Measurements from ENCODE around the gene NEUROD2.

NEUROD2 gene

DNA sequence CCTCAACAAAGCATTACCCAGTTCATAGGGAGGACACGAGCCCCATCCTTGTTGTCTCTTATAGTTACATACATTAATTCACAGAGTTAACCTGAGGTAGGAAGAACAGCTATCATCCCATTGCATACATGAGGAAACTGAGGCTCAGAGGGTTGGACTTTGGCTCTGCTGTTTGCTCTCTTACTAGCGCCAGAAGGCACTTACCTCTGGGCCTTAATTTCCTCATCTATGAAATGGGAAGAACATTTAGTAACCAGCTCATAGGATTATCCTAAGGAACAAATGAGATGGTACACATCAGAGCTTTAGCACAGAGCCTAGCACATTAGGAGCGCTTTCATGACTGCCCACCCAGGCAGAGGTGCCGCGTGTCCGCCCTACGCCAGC, 27.6 kb downstream of the NEUROD2 start:
- no peak for DNase-seq (ENCODE audit: low spot score)

- DNase-seq (ENCODE audit: low spot score) = no peak
These were observed 28.2 kb downstream of the NEUROD2 start for GRCh38 chr17:39579318-39580081.

DNA sequence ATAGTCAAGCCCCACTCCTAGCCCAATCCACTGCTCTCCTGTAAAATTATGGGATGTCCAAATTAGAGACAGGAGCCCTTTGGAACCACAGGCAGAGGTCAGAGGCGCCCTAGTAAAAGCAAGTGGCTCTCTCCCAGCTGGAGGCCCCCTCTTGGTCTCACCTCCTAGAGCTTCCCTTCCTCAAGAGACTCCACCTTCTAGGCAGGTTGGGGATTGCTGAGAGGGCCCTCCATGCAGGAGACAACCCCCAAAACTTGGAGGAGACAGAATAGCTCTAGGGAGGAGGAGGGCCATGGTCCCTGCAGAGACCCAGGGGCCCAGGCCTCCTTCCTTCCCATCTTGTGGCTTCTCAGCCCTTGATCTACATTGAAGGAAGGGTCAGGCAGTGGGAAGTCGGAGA, 29.4 kb downstream of the NEUROD2 start:
- no peak for DNase-seq (ENCODE audit: low spot score)

GRCh38 chr17:39576187-39576586, 31.5 kb downstream of the NEUROD2 start:
- no peak for DNase-seq (ENCODE audit: low spot score)

DNA sequence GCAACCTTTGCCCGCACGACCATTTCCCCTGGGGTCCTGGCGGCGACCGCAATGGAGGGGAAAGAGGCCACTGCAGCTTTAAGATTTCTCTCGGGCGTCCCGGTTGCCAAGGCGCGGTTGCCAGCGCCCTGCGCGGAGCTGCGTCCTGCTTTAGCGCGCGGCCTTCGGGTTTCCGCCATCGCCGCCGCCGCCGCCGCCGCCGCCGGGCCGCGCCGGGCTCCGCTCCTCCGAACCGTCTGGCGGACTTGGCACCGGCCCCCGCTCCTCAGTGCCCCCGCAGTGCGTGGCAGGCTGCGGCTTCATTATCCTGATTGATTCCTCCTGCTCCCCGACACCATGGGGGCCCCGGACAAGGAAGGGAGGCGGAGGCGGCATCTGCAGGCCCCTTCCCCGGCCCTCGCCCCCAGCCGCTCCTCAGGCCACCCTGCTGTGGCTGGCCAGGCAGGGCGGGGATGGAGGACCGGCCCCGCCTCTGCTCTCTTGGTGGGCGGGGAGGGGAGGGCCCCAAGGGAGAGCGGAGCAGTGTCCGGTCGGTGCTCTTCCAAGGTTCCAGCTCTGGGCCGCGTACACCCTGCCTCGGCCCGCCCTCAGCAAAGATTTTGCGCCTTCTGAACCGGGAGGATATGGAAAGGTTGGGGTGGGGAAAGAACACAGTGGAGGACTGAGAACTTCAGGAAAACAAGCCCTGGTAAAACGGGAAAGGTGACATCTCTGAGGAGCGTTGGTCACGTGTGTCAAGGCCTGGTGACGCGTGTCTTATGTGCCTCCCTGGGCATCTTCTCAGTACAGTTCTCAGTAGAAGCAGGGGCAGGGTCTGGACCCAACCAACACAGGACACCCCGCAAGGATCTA, 34.0 kb downstream of the NEUROD2 start:
- peak; percentile 58 for DNase-seq (ENCODE audit: low spot score)

GRCh38 chr17:39572121-39572520, 35.6 kb downstream of the NEUROD2 start:
- no peak for DNase-seq (ENCODE audit: low spot score)

GRCh38 chr17:39569126-39569525, 38.6 kb downstream of the NEUROD2 start:
- no peak for DNase-seq (ENCODE audit: low spot score)

DNA sequence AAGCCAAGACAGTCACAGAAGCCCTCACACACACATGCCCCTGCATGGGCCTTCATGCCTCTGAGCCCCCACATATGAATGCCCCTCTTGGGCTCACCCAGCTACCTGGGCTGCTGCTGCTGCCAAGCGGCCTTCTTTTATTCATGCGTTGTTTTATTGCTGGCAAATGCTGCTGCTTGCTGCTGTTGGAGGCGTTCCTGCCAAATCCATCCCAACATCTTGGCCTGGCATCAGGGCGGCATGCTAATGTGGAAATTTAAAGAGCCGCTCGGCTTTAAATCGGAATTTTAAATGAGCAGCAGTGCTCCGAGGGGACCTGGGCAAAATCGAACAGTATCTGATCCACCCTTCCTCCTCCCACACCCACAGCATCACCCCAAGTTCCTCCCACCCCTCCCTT, 39.0 kb downstream of the NEUROD2 start:
- no peak for DNase-seq (ENCODE audit: low spot score)

DNA sequence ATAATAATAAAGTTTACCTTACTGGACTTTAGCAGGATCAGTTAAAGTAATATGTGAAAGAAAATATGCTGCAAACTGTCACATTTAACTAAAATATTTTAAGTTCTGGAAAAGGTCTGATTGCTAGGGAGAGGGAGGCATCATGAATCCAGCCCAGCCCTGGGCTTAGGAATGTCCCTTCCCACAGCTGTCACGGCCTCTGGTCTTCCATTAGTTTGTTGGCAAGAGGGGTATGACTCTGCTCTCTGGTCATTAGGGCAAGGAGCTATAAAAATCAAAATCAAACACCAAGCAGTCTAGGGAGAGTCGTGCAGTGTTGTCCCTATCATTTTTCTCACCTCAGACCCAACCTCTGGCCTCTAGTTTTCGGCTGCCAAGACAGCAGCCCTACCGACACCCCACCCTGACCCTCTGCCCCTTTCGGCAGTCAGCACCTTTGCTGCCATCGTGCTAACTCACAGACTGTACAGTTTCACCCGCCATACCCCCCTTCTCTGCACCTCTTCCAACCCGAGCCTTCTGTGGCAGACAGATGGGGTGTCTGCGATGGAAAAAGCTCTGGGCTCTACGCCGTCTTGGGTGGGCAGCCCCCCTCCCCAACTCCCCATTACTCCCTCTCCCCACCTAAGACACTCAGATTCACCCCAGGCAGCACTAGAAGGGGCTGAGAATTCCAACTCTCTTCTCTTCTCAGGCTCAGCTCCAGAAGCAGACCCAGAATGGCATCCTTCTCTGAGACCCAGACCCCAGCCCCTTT, 41.4 kb downstream of the NEUROD2 start:
- no peak for DNase-seq (ENCODE audit: low spot score)

- DNase-seq (ENCODE audit: low spot score) = no peak
These were observed 43.4 kb downstream of the NEUROD2 start for GRCh38 chr17:39564211-39564848.

DNA sequence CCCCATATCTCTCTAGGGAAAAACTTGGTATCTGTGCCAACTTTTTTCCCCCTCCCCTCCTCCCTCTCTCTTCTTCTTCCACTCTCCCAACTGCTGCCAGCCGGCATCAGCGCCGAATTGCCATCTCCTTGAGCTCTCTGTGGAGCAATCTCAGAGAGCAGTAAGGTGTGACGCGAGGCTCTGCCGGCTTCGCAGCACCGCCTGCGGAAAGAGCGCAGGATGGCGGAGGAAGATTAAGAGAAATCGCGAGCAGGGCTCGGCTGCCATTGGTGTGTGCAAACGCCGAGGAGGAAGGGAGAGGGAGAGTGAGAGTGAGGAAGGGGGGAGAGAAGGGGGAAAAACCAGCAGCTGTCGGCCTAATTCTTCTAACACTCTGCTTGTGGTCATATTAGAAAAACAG, 44.2 kb downstream of the NEUROD2 start:
- DNase-seq (ENCODE audit: low spot score) = no peak

DNA sequence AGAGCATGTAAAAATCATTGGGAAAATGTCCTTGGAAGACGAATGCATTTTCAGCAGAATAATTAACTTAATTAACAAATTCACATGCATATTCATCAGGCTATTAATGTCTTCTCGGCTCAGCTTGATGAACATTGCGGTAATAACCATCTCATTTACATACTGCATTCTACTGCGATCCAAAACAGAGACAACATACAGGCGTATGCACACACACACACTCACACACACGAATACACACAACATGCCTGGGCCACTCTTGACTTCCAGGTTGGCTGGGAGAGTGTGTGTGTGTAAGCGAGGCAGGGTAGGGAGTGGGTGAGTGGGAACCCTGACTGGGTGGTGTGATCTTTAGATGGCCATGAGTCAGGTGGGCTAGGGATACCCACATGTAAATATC, 44.7 kb downstream of the NEUROD2 start:
- no peak for DNase-seq (ENCODE audit: low spot score)

- no peak for DNase-seq (ENCODE audit: low spot score)
These were observed 45.3 kb downstream of the NEUROD2 start for GRCh38 chr17:39562395-39562794.

DNA sequence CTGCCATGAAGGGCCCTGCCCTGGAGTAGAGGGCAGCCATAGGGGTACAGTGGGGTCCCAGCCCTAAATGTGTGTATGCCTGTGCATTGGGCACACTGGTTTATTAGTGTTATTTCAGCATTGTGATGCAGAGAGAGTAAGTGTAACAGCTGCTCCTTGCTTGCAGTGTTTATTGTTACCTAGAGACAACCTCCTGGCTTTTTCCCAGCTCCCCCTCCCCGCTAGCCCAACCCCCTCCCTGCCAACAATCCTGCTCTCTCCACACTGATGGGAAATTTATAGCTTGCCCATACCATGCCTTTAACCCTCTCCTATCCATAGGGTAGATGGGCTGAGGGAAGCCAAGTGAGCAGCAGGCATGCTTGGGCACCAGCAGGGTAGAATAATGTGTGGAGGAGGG, 51.3 kb downstream of the NEUROD2 start:
- no peak for DNase-seq (ENCODE audit: low spot score)

GRCh38 chr17:39555368-39555767, 52.4 kb downstream of the NEUROD2 start:
- DNase-seq (ENCODE audit: low spot score) = no peak

Measured in LoVo (cell line).